ENCODE data around the gene ALG1L2.
"Not testable (repeated sequence)": the region's sequence is repeated elsewhere in the genome, so short reads cannot be mapped to it uniquely, and the experiment has no call there.

Gene ALG1L2

DNA sequence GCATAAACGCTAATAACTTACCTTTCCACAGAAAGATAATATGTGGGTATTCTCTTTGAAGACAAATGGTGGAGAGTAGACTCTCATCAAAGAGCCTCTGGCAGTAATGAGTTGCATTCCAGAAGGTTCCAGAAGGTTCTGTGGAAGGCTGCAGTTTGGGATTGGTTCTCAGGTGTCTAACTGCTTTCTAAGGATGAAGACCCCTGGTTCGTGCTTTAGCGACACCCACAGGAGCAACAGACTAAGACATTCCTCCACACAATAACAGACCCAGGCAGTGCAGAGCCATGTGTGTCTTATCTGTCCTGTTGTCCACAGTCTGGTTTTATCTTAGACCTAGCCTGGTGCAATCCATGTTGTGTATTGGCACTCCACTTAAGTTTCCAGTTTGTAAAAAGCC is 9.1 kb downstream of the ALG1L2 start:
- in situ Hi-C loops (cut with MboI; ENCODE audit: low pct_unique_long_range_greater_than_20kb, low sequenced_read_pairs), result not testable (repeated sequence)
- DNase-seq, result peak; percentile 15

DNA sequence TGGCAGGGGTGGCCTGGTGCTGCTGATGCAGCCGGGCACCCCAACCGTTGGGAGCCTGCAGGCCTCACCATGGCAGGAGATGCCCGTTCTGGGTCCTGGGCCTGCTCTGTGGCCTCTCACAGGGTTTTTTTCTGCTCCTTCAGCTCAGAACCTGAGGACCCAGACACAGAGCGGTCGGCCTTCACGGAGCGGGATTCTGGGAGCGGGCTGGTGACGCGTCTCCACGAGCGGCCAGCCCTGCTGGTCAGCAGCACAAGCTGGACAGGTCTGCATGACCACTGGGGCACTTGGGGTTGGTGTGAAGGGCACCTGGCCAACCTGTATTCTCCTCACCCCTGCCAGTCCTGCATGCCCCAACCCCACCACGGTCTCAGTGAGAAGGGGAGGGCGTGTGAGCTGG is 10.3 kb downstream of the ALG1L2 start:
- DNase-seq, result no peak

DNA sequence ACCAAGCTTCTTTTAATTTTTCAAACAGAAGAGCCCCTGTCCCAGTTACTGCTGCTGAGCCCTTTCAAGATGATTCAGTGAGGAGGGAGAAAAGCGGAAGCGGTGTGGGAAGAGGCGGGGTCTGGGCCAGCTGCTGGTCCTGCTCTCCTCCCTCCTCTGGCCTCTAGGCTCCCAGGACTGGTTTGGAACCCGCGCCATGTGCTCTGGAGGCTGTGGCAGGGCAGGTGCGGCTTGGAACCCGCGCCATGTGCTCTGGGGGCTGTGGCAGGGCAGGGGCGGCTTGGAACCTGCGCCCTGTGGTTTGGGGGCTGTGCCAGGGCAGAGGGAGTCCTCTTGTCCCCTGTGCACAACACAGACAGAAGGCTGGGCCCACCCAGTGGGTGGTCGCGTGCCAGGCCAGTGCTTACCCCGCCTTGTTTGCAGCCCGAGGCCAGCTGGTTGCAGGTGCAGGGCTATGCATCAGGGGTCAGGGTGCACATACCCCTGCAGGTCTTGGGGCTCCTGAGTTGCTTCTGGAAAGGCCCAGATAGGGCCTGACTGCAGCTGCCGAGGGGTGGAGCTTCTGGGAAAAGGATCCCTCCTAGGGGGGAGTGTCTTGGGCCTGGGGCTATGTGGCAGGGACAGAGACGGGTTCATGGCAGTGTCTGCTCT is 12.2 kb downstream of the ALG1L2 start:
- peak; percentile 94 for DNase-seq
- in situ Hi-C loops (cut with MboI; ENCODE audit: low pct_unique_long_range_greater_than_20kb, low sequenced_read_pairs), result no loop called here

More for the DNA sequence above, 10.3 kb downstream of the ALG1L2 start:
- in situ Hi-C loops (cut with MboI; ENCODE audit: low pct_unique_long_range_greater_than_20kb, low sequenced_read_pairs), result no loop called here

DNA sequence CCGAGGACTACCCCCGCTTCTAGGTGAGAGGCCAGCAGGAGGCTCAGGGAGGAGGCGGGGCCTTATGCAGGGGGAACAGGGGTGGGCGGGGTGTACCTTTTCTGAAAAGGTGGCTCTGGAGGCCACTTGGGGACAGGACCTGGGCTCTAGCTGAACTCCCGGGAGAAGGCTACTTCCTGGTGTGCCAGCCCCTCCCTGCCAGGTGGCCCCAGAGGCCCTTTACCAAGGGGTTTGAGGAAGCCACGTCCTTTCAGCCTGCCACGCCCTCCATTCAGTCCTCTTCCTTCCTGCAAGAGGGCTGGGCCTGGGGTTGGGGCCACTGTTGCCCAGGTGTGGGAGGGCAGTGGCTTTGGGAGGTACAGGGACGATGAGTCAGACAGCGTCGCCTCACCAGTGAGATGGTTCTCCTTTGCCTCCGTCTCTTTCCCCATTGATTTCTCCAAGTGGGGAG is 12.9 kb downstream of the ALG1L2 start:
- peak; percentile 83 for DNase-seq
- in situ Hi-C loops (cut with MboI; ENCODE audit: low pct_unique_long_range_greater_than_20kb, low sequenced_read_pairs), result not testable (repeated sequence)

DNA sequence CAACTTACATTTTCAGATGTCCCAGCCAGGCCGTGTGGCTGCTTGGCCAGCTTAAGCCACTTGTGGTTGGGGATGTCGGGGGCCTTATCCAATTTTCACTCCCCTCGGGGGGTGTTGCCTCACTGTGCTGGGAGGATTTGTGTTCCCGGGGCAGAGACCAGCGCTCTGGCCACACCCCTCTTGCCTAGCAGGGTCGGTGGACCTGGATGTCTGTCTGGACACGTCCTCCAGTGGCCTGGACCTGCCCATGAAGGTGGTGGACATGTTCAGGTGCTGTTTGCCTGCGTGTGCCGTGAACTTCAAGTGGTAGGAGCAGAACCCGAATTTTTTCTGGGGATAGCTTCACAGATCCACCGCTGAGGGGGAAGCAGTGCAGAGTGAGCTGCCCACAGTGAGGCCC is 14.2 kb downstream of the ALG1L2 start:
- DNase-seq, result peak; percentile 44
- in situ Hi-C loops (cut with MboI; ENCODE audit: low pct_unique_long_range_greater_than_20kb, low sequenced_read_pairs), result not testable (repeated sequence)

DNA sequence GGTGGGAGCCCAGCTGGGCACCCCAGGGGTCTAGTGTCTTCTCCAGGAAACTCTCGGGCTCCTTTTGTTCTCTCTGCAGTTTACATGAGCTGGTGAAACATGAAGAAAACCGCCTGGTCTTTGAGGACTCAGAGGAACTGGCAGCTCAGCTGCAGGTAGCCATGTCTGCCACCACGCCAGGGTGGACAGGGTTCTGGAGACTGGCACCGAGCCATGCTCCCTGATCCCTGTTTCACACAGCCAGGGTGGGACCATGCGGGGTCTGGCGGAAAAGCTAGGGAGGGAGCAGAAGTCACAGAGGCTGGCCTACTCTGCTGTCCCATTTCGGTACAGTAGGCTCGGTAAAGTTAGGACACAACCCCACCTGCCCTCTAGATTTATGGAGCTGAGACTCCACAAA is 15.5 kb downstream of the ALG1L2 start:
- DNase-seq; in situ Hi-C loops (cut with MboI; ENCODE audit: low pct_unique_long_range_greater_than_20kb, low sequenced_read_pairs): not testable (repeated sequence)

DNA sequence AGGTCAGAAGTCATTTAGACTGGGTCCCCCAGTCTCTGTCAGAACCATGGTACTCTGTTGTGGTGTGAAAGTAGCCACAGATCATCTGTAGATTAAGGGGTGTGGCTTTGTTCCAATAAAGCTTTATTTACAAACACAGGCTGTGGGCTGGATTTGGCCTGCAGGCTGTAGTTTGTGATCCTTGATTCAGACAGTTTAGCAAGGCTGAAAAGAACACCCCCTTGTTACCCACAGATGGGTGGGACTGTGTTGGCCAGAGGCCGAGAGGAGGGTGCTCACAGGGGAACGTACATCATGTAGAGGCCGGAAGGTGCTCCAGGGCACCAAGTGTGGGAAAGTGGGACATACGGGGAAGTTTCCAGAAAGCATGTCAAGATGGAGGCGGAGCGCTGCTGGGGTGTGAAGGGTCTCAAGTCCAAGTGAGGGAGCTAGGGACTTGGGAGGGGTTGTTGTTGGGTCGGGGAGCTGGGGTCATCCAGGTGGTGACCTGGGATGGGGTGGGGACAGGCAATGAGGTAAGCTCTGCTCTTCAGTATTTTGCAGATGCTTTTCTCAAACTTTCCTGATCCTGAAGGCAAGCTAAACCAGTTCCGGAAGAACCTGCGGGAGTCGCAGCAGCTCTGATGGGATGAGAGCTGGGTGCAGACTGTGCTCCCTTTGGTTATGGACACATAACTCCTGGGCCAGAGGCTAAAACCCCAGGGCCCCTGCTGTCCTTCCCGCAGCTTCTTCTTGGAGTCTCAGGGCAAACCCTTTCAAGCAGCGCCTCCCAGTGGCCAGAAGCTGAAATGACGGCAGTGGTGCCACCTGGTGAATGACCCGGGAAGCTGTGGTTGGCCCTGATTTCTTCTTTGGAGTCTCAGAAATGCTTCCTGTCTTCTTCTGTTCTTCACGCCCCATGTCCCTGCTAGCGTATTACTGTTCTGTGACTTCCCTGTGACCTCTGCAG is 16.3 kb downstream of the ALG1L2 start:
- in situ Hi-C loops (cut with MboI; ENCODE audit: low pct_unique_long_range_greater_than_20kb, low sequenced_read_pairs), result not testable (repeated sequence)
- DNase-seq, result peak; percentile 45

DNA sequence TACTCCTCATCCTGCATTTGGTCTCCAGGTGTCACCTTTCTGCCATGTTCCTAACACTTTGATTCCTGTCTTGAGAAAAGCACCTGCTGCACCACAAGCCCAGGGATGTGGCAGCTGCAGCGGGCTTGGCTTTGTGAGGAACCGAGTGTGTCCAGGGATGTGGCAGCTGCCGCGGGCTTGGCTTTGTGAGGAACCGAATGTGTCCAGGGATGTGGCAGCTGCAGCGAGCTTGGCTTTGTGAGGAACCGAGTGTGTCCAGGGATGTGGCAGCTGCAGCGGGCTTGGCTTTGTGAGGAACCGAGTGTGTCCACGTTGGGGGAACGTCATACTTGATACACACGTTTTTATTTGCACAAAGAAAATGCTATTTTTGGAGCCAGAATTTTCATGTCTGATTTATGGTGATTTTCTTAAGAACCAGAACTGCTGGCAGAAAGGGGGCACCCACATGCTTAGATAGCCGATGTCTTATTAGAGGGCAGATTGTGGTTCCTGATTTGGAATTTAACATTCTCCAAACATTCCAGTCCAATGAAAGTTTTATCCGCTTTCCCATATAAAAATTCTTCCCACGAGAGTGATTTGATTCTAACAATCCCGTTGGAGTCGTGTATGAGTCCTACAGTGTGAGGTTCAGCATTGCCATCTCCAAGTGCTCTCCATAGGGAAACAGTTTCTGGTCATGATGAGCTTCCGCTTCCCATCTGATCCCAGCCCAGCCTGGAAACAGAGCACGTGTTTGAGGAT is 17.2 kb downstream of the ALG1L2 start:
- in situ Hi-C loops (cut with MboI; ENCODE audit: low pct_unique_long_range_greater_than_20kb, low sequenced_read_pairs); DNase-seq: not testable (repeated sequence)

DNA sequence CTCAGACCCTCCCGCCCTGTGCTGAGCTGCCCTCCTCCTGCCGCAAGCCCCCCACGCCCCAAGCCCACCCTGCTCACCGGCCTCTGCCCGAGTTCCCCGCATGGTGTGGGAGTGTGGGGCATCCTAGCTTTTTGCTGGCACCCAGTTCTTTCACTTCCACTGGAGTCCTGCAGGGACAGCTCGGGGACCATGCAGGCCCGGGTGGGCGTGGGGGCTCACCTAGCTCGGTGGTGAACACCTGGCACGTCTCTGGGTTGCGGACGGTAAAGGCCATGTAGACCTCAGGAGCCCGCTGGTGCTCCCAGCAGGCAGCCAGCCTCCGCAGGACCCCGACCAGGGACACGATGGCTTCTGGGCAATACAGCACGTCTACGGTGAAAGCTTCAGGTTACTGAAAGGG is 20.9 kb downstream of the ALG1L2 start:
- in situ Hi-C loops (cut with MboI; ENCODE audit: low pct_unique_long_range_greater_than_20kb, low sequenced_read_pairs); DNase-seq: not testable (repeated sequence)

DNA sequence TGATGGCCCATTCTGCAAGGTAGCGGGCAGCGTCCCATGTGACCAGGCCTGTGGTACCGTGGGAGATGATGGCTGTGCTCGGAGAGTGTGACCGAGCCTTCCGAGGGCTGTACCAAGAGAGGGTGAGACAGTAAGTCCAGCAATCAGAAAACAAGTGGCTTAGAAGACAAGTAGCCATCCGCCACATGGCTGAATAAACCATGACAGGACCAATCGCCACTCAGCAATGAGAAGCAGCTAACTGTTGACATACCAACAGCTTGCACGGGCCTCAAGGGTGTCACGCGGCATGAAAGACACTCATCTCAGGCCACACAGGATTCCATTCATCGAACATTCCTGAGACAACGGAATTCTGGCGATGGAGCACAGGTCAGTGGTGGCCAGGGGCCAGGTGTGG is 22.6 kb downstream of the ALG1L2 start:
- in situ Hi-C loops (cut with MboI; ENCODE audit: low pct_unique_long_range_greater_than_20kb, low sequenced_read_pairs); DNase-seq: not testable (repeated sequence)

DNA sequence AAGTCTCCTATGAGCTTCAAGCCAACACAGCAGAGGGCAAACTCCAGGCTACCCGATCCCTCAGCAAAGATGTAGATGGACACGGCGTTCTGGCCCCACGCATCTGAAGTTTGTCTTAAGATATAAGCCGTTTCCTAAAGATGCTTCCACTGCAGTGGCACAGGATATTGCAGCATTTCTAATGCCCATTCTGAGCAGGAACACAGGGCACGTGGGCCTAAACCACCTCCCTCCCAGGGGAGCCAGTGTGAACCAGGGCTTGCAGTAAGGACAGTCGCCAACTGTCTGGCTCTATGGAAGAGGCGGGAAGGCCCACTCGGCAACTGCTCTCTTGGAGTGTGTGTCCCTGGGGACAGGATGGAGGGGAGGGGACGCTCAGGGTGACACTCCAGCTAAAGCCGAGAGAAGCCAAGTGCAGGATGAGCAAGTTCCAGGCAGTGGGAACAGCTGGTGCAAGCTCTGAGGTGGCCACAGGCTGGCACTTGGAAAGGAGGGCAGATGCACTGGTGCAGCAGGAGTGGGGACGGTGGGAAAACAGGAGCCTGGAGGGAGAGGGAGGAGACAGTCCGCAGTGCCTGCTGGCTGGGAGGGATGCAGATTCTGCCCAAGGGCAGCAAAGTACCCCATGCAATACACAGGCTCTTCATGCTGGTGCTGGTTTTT is 25.8 kb downstream of the ALG1L2 start:
- DNase-seq; in situ Hi-C loops (cut with MboI; ENCODE audit: low pct_unique_long_range_greater_than_20kb, low sequenced_read_pairs): not testable (repeated sequence)

DNA sequence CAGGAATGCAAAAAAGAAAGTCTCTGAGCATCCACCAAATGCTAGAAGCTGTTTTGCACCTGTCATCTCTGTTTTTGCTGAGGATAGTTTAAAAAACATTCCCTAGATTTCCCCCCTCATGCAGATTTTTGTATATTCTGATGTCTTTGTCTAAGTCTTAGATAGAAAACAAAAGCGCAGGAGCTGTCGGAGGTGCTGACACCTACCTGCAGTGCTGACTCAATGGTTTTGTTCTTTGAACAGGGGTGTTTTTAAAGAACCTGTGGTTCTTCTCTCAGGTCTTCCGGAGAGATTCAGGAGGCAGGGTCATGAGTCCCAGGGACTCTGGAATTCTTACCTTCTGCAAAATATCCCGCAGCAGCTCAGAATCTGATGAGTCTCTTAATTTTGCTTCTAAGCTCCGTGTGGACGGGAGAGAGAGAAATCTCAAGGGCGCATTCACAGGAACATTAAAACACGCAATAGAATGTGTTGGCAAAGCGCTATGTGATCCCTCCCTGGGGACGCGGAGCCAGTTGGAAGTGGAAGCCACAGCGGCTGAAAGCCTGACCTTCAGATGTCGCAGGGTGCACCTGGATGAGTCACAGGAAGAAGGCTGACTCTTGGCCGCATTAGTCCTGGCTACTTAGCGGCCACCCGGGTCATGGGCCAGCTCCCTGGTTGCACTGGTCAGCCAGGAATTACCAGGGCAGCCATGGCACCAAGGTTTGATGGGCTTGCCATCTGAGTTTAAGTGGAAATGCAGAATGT is 27.4 kb downstream of the ALG1L2 start:
- in situ Hi-C loops (cut with MboI; ENCODE audit: low pct_unique_long_range_greater_than_20kb, low sequenced_read_pairs); DNase-seq: not testable (repeated sequence)

DNA sequence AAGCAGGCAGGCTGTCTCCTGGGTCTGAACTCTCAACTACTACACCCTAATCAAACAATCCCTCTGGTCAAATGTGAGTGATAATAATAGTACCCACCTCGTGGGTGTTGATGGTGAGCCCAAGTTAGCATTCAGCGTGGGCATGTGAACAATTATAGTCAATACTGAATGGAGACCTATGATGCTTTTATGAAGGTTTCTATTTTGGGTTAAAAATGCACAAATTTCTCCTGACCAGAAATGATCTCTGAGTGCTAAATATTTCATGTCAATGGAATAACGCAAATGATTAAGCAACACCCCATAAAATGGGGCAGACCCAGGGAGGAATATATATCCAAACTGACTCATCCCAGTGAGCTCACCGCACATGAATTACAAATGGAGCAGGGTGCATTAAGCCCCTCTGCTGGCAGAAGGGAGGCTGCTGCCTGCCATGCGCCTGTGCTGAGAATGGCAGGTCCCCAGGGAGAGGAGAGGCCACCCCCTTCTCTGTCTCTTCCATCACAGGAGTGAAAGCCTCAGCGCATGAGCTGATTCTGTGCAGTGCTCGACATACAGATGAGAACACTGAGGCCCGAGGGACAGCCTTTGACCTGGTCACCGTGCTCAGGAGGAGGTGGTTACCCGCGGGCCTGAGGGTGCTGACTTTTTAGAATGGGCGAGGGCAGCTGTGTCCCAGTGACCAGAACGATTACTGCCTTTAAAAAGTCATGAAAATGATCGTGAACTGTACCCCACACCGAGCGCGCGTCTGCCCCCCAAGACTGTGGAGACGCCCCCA is 28.9 kb downstream of the ALG1L2 start:
- peak; percentile 23 for DNase-seq
- in situ Hi-C loops (cut with MboI; ENCODE audit: low pct_unique_long_range_greater_than_20kb, low sequenced_read_pairs), result not testable (repeated sequence)

DNA sequence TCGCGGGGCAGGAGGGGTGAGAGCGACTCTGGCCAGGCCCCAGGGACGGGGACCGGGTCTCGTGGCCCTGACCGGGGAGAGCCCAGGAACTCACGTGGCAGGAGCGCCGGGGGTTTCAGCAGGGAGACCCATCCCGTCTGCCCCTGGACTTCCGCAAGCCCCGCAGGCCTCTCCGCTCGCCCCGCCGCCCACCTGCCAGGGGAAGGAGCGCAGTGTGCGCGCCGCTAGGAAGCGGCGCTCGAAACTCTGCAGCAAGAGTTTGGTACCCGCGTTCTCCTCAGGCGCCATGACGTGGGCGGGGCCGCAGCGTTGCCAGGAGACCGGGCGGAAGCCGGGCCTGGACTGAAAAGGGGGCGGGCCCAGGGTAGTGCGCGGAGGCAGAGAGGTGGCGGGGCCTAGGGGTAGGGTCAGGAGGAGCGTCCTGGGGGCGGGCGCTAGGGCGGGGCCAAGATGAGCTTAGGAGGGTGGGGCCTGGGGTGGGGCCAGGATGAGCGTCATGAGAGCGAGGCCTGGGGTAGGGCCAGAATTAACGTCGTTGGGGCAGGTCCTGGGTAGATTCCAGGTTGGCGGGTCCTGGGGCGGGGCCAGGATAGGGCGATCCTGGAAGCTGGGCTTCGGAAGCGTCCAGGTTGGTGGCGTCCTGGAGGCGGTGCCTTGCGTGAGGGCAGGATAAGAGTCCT is 29.7 kb downstream of the ALG1L2 start:
- peak; percentile 95 for DNase-seq
- in situ Hi-C loops (cut with MboI; ENCODE audit: low pct_unique_long_range_greater_than_20kb, low sequenced_read_pairs), result no loop called here

DNA sequence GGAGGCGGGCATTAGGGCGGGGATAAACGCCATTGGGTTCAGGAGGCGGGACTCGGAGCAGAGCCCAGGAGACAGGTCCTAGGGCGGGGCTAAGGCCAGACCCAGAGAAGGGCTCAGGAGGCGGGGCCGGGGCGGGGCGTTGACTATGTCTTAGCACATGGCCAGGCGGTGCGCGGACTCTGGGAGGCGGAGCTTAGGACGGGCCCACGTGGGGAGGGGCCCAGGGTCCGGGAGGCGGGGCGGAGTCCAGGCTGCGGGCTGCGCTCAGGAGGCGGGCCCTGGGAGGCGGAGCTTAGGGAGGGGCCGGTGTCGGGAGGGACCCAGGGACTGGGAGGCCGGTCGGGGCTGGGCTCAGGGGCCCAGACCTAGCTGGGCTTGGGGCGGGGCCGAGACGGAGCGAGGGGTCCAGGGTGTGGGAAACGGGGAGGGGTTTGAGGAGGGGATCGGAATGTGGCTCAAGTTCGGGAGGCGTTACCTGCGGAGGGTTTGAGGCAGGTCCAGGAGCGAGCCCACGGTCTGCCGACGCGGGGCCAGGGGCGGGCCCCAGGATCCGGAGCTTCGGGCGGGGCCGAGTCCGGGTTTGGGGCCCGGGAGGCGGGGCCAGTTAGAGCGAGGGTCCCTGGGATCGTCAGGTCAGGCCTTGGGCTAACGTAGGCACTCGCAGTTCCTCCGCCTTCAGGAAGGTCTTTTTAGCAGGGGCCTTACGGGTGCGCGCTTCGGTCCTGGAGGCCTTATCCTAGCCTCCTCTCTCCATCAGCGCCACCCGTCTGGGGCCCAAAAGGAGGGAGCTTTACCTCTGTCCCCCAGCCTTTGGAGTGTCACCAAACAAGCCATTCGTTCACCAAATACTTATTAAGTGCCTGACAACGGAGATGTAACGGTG is 30.5 kb downstream of the ALG1L2 start:
- in situ Hi-C loops (cut with MboI; ENCODE audit: low pct_unique_long_range_greater_than_20kb, low sequenced_read_pairs), result not testable (repeated sequence)
- peak; percentile 97 for DNase-seq

DNA sequence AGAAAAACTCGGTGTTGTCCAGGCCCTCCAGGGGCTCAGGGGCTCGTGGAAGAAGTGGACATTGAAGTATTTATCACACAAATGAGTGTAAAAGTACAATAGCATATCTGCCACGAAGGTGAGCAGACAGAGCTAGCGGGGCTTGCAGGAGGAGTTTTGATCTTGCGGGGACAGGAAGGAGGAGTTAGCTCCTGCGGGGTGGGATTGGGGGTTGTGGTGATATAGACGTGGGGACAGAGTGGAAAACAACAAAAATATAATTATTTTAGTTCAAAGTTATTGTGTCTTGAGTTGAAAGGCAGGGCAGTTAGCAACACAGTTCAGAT is 31.1 kb downstream of the ALG1L2 start:
- in situ Hi-C loops (cut with MboI; ENCODE audit: low pct_unique_long_range_greater_than_20kb, low sequenced_read_pairs); DNase-seq: not testable (repeated sequence)
